Vagina (tissue), 2 donors: ENCODE measurements around the gene IL16.

Source experiments
- CTCF ChIP-seq, 3 experiments: fragments of 450-650 bp in 2 of 3; fragments of 200-600 bp in 1 of 3; sonication (generic) in 1 of 3; IDR thresholded peaks; one replicate each; pipeline ENCODE4 v1.5.1; 2017 to 2019; ENCODE audit warnings: antibody characterized with exemption in 3 of 3, mild to moderate bottlenecking in 2 of 3, moderate library complexity in 2 of 3
- POLR2A ChIP-seq, 2 donors: fragments of 450-650 bp; IDR thresholded peaks; one replicate each; pipeline ENCODE4 v1.6.1; 2017; ENCODE audit warnings: antibody characterized with exemption in 2 of 2, mild to moderate bottlenecking in 2 of 2, moderate library complexity in 2 of 2

GRCh38 chr15:81256916-81257315 is 60.2 kb downstream of the IL16 start:
- TF ChIP-seq CTCF (IDR thresholded peaks at IDR 0.05) = peak in 1 of 3 experiments; percentile 43
- TF ChIP-seq POLR2A (IDR thresholded peaks at IDR 0.05) = no peak
